CD14-positive monocyte (primary cell): Measurements from ENCODE around the gene GREB1L. TPM values are rescaled to one million over a fixed set of nuclear protein-coding genes. Genes with fewer than 3 reads are reported as not detected.

Source experiments
- DNase-seq, 3 donors: peaks; one replicate each; pipeline ENCODE4 v3.0.0-alpha.2; 2011 to 2022
- H2AFZ ChIP-seq: 2 replicates; pipeline ENCODE4 v1.6.0; 2012; ENCODE audit warnings: mild to moderate bottlenecking, low read depth, low read length, inconsistent platforms; ENCODE audit not compliant: insufficient read depth, poor library complexity, severe bottlenecking
- H3K27ac ChIP-seq, 2 donors: 1 replicate in 1 of 2; 2 replicates in 1 of 2; pipeline ENCODE4 v1.5.1; 2012 to 2013; ENCODE audit warnings: low read length in 2 of 2, control low read depth in 1 of 2, inconsistent platforms in 1 of 2, low read depth in 1 of 2, mild to moderate bottlenecking in 1 of 2
- H3K27me3 ChIP-seq, 2 donors: one replicate each; pipeline versions ENCODE4 v1.6.0 to v1.6.1; 2011 to 2013; ENCODE audit warnings: low read length in 2 of 2; ENCODE audit not compliant: control insufficient read depth in 2 of 2, insufficient read depth in 2 of 2
- H3K36me3 ChIP-seq, 2 donors: replicated peaks in 1 of 2; 1 replicate in 1 of 2; 2 replicates in 1 of 2; pipeline versions ENCODE4 v1.5.1 to v1.6.1; 2012 to 2013; ENCODE audit warnings: low read length in 2 of 2, control low read depth in 1 of 2, inconsistent platforms in 1 of 2, mild to moderate bottlenecking in 1 of 2; ENCODE audit not compliant: insufficient read depth in 2 of 2, control insufficient read depth in 1 of 2
- H3K4me1 ChIP-seq, 2 donors: 1 replicate in 1 of 2; 2 replicates in 1 of 2; pipeline versions ENCODE4 v1.5.1 to v1.6.1; 2012 to 2013; ENCODE audit warnings: low read length in 2 of 2, control low read depth in 1 of 2, inconsistent platforms in 1 of 2, mild to moderate bottlenecking in 1 of 2, moderate library complexity in 1 of 2; ENCODE audit not compliant: insufficient read depth in 2 of 2, control insufficient read depth in 1 of 2
- H3K4me2 ChIP-seq: replicated peaks from 2 replicates; pipeline ENCODE3; 2012; ENCODE audit warnings: low read length, moderate library complexity, mild to moderate bottlenecking; ENCODE audit not compliant: poor library complexity, severe bottlenecking; ENCODE audit errors: extremely low read depth
- H3K4me3 ChIP-seq, 3 experiments: fragments of 200-600 bp in 1 of 3; sonication (generic) in 1 of 3; replicated peaks in 1 of 3; 1 replicate in 2 of 3; 2 replicates in 1 of 3; pipeline ENCODE4 v1.5.1; 2011 to 2013; ENCODE audit warnings: low read length in 3 of 3, mild to moderate bottlenecking in 3 of 3, control low read depth in 2 of 3, low read depth in 2 of 3, inconsistent platforms in 1 of 3, moderate library complexity in 1 of 3
- H3K79me2 ChIP-seq: 2 replicates; pipeline ENCODE4 v1.6.0; 2012; ENCODE audit warnings: mild to moderate bottlenecking, control low read depth, inconsistent platforms, low read length, moderate library complexity; ENCODE audit not compliant: insufficient read depth
- H3K9ac ChIP-seq: 2 replicates; pipeline ENCODE4 v1.6.0; 2017; ENCODE audit warnings: low read length, mild to moderate bottlenecking; ENCODE audit not compliant: insufficient read depth, poor library complexity, severe bottlenecking
- H3K9me3 ChIP-seq, 2 donors: replicated peaks in 1 of 2; 1 replicate in 1 of 2; 2 replicates in 1 of 2; pipeline versions ENCODE4 v1.5.1 to v1.6.1; 2012 to 2013; ENCODE audit warnings: low read length in 2 of 2, control low read depth in 1 of 2; ENCODE audit not compliant: control insufficient read depth in 1 of 2, insufficient read depth in 1 of 2
- H4K20me1 ChIP-seq: 2 replicates; pipeline ENCODE4 v1.6.0; 2012; ENCODE audit warnings: mild to moderate bottlenecking, low read length, control low read depth, moderate library complexity; ENCODE audit not compliant: insufficient read depth
- H3K27ac Mint-ChIP-seq, 7 donors: one replicate each; pipeline ENCODE4 v1.8.0; 2020; ENCODE audit warnings: mild to moderate bottlenecking in 7 of 7, mixed read lengths in 7 of 7, moderate library complexity in 6 of 7, inconsistent platforms in 2 of 7
- H3K27me3 Mint-ChIP-seq, 3 donors: one replicate each; pipeline ENCODE4 v1.8.0; 2021 to 2022; ENCODE audit warnings: low read depth in 3 of 3, mild to moderate bottlenecking in 3 of 3, mixed read lengths in 3 of 3, moderate library complexity in 3 of 3, inconsistent platforms in 1 of 3
- H3K36me3 Mint-ChIP-seq, 2 donors: one replicate each; pipeline ENCODE4 v1.8.0; 2020; ENCODE audit warnings: mixed read lengths in 2 of 2, inconsistent platforms in 1 of 2, mild to moderate bottlenecking in 1 of 2
- H3K4me1 Mint-ChIP-seq: one replicate; pipeline ENCODE4 v1.8.0; 2020; ENCODE audit warnings: mild to moderate bottlenecking, mixed read lengths
- H3K4me3 Mint-ChIP-seq, 2 donors: one replicate each; pipeline ENCODE4 v1.8.0; 2020; ENCODE audit warnings: mild to moderate bottlenecking in 2 of 2, mixed read lengths in 2 of 2, moderate library complexity in 1 of 2
- H3K9me3 Mint-ChIP-seq, 7 donors: one replicate each; pipeline ENCODE4 v1.8.0; 2020 to 2022; ENCODE audit warnings: mixed read lengths in 7 of 7, mild to moderate bottlenecking in 6 of 7, moderate library complexity in 6 of 7, inconsistent platforms in 2 of 7
- CTCF ChIP-seq: fragments of 200-600 bp; IDR thresholded peaks from one replicate; pipeline ENCODE4 v1.8.0; 2022; ENCODE audit warnings: antibody characterized with exemption, mild to moderate bottlenecking
- WGBS: methylation state at CpG from one replicate; pipeline ENCODE4 v1.1.5; 2013; ENCODE audit warnings: missing lambda C conversion rate; ENCODE audit not compliant: insufficient coverage; 5-methylcytosine and 5-hydroxymethylcytosine counted together
- intact Hi-C, 2 donors: fragments of 100-400 bp; cut with micrococcal nuclease; formaldehyde crosslinking; loops; one replicate each; pipeline versions ENCODE4 v1.15.0 to v1.15.1; 2023
- polyA plus RNA-seq, 3 donors: library from polyadenylated mRNA; depleted of rRNA in 1 of 3; unstranded in 2 of 3; stranded (reverse) in 1 of 3; fragments of 300-500 nt in 2 of 3; fragments of >200 nt in 1 of 3; fragmentation: Illumina TruSeq in 2 of 3; gene quantifications; 1 replicate in 2 of 3; 2 replicates in 1 of 3; pipeline ENCODE4 v1.2.3, GENCODE V29; 2012 to 2021

Gene GREB1L
- polyA plus RNA-seq, 3 donors: 0.02 to 0.03 TPM; not detected in 1

DNA sequence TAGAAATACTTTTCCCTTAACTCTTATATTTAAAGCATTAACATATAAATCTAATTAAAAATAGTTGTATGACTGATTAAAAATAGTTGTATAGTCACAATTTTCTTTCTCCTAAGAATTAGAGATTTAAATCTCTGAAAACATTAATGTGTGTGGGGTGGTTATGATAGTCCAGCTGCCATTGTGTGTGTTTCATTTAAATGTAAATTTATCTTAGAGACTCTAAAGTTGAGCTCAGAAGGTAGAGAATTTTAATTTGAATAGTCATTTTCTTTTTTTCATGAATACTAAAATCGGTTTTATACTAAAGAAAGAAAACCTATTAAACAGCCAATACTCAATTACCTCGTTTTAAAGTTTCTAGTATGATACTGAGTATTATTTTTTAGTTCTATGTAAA, 18.6 kb downstream of the GREB1L start:
- H3K27me3 Mint-ChIP-seq: peaks cover 0 to 9% (median 7%) of the 10 kb centered on the region in 3 donors

DNA sequence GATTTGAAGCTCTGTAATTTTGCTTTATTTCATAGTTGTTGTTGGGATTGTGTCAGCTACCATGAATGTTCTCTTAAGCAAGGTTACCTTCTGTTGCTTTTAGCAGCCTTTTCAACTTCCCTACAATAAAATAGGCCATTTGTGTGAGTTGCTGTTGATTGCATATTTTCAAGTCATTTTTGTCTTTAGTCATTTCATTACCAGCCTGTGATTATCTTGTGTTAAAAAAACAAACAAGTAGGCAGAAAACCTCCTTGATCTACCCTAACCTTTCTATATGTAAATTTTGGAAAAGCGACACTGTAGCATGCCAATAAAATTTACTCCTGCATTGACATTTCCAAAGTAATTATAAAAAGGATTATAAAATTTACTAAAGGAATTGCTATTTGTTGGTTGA, 19.3 kb downstream of the GREB1L start:
- Mint-ChIP-seq H3K36me3 (no peaks in the 10 kb centered on the region), H3K4me3 (no peak overlapping the region), H3K4me1 (no peaks in the 10 kb centered on the region), H3K9me3 (no peaks in the 10 kb centered on the region), H3K27me3 (peaks cover 0 to 10% (median 9%) of the 10 kb centered on the region in 3 donors), H3K27ac (no peak overlapping the region)
- H4K20me1 ChIP-seq: no peaks in the 10 kb centered on the region
- H3K27ac ChIP-seq: no peak overlapping the region
- no peaks in the 10 kb centered on the region for H3K79me2 ChIP-seq
- H3K9me3 ChIP-seq: no peaks in the 10 kb centered on the region
- intact Hi-C loops: no loop called here
- no CpG with 5 or more reads among the region's 1 CpG for WGBS
- no peak overlapping the region for H3K4me2 ChIP-seq
- no peaks in the 10 kb centered on the region for H3K36me3 ChIP-seq
- H3K9ac ChIP-seq: no peak overlapping the region
- H3K4me1 ChIP-seq: no peaks in the 10 kb centered on the region
- peaks cover 2 to 3% of the 10 kb centered on the region in 2 donors for H3K27me3 ChIP-seq
- no peak overlapping the region for H2AFZ ChIP-seq
- no peak for TF ChIP-seq CTCF
- no peak overlapping the region for H3K4me3 ChIP-seq
- no peak for DNase-seq

More for the DNA sequence above, 18.6 kb downstream of the GREB1L start:
- intact Hi-C loops: no loop called here
- no peaks in the 10 kb centered on the region for H3K9me3 Mint-ChIP-seq
- H3K36me3 ChIP-seq: no peaks in the 10 kb centered on the region
- no peak overlapping the region for H3K27ac Mint-ChIP-seq
- H3K9me3 ChIP-seq: no peaks in the 10 kb centered on the region
- H4K20me1 ChIP-seq: no peaks in the 10 kb centered on the region
- H3K4me3 Mint-ChIP-seq: no peak overlapping the region
- H3K9ac ChIP-seq: no peak overlapping the region
- no peak for DNase-seq
- H3K4me2 ChIP-seq: no peak overlapping the region
- H2AFZ ChIP-seq: no peak overlapping the region
- H3K4me1 ChIP-seq: no peaks in the 10 kb centered on the region
- no peaks in the 10 kb centered on the region for H3K36me3 Mint-ChIP-seq
- TF ChIP-seq CTCF: no peak
- H3K79me2 ChIP-seq: no peaks in the 10 kb centered on the region
- H3K27me3 ChIP-seq: peaks cover 2 to 3% of the 10 kb centered on the region in 2 donors
- no peak overlapping the region for H3K27ac ChIP-seq
- no peak overlapping the region for H3K4me3 ChIP-seq
- WGBS: no CpG with 5 or more reads among the region's 2 CpGs
- H3K4me1 Mint-ChIP-seq: no peaks in the 10 kb centered on the region
